Hindlimb muscle (tissue), 1 donor: ENCODE data around the gene DYNLT4. TPM values are rescaled to one million over a fixed set of nuclear protein-coding genes. Genes with fewer than 3 reads are reported as not detected.
"Not testable (repeated sequence)": the region's sequence is repeated elsewhere in the genome, so short reads cannot be mapped to it uniquely, and the experiment has no call there.

ENCODE experiments used
- DNase-seq: peaks from one replicate; pipeline ENCODE4 v3.0.0-alpha.2; 2013
- polyA plus RNA-seq: library from polyadenylated mRNA; unstranded; fragments of 120-200 nt; gene quantifications from one replicate; pipeline ENCODE4 v1.2.1, GENCODE V29; 2013; ENCODE audit not compliant: insufficient read length

The DYNLT4 gene
- polyA plus RNA-seq = not detected

GRCh38 chr1:44806704-44807363 is at the start of gene DYNLT4:
DYNLT4 (minus strand) TSS chr1:44807351; CDS start chr1:44806668, 683 bp downstream.
- no peak for DNase-seq

- DNase-seq = no peak
Observed at GRCh38 chr1:44855742-44856141, 48.6 kb upstream of the DYNLT4 start.

DNA sequence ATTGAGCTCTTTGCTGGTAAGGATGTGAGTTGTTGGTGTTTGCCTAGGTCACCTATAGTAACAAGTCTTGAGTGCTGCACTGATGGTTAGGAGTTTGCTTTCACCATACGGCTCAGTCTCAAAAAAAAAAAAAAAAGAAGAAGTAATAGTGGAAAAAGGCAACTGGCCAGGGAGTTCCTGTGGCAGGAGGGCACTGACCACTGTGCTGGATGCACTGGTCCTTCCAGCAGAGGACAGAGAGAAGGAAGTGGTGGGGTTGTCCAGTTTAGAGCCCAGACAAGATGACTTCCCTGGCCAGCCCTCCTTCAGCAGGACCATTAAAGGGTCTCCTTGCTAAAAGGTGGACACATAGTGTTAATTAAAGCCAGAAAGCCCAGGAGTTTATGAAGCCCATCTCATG is 47.8 kb upstream of the DYNLT4 start:
- DNase-seq = no peak

- DNase-seq = no peak
Observed at GRCh38 chr1:44853201-44853600, 46.0 kb upstream of the DYNLT4 start.

- DNase-seq = no peak
Observed at GRCh38 chr1:44851308-44851707, 44.2 kb upstream of the DYNLT4 start.

GRCh38 chr1:44849575-44850132 is 42.5 kb upstream of the DYNLT4 start:
- no peak for DNase-seq

- DNase-seq = no peak
Observed at GRCh38 chr1:44848456-44849181, 41.5 kb upstream of the DYNLT4 start.

DNA sequence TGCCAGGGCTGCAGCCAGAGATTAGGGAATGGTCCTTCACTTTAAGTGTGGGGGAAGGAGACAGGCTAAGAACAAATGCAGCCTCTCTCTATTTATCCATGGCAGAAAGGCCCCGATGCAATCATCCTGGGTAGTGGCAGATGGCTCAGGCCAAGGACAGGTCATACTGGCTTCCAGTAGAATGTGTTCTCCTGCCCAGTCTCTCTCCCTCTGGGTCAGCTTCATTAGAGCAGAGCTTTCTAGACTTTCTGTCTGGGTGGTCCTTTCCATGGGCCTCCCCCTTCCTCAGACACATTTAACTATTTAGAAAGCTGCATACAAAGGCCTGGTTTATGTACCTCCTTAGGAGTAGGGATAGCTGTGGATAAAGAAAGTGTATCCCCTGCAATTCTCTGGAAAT is 40.7 kb upstream of the DYNLT4 start:
- DNase-seq = no peak

DNA sequence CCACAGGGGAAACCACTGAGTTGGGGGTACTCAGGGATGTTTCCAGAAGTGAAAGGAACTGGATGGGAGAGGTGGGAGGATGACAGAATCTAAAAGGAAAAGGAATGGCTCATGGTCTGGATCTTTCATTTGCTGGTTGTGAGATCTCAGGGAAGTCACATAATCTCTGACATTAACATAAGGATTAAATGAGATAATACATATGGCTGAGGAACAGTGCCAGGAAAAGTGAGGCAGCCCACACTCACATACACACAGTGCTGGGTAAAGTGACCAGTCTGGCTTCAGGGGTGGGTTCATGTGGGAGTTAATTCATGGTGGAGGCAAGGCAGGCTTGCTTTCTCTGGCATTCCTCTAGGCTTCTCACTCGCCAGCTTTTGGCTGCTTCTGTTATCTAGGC is 39.8 kb upstream of the DYNLT4 start:
- DNase-seq = no peak

GRCh38 chr1:44842862-44843655 is 35.9 kb upstream of the DYNLT4 start, which contains the start of gene PTCH2:
PTCH2 (minus strand) TSS chr1:44843253; CDS start chr1:44842932, 321 bp downstream.
- peak; percentile 78 for DNase-seq

DNA sequence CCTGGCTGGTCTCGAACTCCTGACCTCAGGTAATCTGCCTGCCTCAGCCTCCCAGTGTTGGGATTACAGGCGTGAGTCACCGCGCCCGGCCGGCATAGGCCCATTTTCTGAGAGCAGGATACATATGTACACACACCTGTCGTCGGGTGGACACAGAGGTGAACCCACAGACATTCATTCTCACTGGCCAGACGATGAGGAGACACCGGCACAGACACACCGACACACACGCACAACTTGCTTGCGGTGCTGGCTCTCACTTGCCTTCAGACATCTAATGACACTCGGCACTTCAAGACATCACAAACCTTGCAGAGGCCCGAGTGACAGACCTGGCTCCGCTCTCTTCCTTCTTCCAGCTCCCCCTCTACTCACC is 35.3 kb upstream of the DYNLT4 start:
- DNase-seq = no peak

GRCh38 chr1:44839576-44839975 is 32.4 kb upstream of the DYNLT4 start:
- no peak for DNase-seq

DNA sequence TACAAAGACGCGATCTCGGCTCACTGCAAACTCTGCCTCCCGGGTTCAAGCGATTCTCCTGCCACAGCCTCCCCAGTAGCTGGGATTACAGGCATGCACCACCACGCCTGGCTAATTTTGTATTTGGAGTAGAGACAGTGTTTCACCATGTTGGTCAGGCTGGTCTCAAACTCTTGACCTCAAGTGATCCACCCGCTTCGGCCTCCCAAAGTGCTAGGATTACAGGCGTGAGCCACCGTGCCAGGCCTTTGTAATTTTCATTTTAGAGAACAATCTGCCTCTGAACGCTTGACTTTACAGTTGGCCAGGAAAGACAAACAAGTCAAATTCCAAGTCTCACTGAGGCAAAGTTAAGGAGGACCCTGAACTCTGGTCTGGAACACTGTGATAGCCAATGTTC is 31.1 kb upstream of the DYNLT4 start:
- DNase-seq = not testable (repeated sequence)

DNA sequence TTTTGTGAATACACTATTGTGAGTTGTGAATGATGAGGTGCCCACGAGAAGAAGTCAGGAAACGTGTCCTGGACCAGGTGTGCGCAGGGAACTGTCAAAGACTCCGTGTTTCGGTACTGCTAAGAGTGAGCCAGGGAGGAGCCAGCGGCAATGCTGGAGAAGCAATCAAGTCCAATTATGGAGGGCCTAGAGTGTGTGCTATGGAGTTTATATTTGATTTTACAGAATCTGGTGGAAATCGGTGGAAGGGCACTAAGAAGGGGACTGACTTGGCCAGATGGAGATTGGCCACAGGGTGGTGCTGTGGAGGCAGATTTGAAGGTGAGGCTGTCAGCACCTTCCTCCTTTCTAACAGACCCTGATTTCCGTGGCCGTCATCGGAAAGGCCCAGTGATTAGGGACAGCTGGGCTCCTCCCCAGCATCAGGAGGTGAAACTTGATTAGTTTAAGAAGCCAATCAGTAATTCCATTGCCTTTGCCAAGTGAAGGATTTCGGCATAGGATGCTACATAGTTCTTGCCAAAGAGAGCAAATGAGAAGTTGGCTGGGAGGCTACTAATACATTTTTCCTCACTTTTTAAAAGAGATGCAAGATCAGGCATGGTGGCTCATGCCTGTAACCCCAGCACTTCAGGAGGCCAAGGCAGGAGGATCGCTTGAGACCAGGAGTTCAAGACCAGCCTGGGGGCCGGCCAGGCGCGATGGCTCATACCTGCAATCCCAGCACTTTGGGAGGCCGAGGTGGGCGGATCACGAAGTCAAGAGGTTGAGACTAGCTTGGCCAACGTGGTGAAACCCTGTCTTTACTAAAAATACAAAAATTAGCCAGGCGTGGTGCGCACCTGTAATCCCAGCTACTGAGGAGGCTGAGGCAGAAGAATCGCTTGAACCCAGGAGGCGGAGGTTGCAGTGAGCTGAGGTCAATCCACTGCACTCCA is 28.9 kb upstream of the DYNLT4 start:
- DNase-seq = peak; percentile 84

GRCh38 chr1:44834328-44834727 is 27.2 kb upstream of the DYNLT4 start:
- DNase-seq = no peak

DNA sequence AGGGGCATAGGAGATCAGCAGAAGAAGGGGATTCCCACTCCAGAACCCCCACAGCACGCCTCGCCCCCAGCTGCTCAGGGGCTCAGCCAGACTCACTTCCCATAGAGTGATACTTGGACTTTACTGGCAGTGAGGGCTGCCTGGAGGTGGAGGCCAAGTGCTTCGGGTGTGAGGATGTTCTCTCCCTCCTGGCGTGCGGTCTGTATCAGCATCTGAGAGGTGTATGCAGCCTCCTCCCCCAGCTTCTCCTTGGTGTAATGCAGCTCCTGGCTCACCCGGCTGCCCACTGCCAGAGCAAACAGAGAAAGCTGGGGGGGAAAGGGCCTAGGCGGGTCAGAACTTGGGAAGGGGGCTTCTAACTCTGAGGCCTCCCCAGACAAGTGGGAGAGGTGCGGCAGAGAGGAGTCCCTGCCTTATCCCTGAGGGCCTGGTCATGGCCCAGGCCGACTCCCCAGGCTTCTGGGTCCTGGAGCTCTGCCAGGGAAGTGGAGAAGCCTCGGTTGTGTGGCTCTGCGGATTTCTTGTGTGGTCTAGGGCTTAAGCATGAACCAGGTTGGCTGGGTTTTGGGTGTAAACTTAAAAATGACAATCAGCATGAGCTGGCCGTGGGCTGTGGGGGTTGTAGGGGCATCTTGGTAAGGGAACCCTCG is 25.0 kb upstream of the DYNLT4 start:
- no peak for DNase-seq

DNA sequence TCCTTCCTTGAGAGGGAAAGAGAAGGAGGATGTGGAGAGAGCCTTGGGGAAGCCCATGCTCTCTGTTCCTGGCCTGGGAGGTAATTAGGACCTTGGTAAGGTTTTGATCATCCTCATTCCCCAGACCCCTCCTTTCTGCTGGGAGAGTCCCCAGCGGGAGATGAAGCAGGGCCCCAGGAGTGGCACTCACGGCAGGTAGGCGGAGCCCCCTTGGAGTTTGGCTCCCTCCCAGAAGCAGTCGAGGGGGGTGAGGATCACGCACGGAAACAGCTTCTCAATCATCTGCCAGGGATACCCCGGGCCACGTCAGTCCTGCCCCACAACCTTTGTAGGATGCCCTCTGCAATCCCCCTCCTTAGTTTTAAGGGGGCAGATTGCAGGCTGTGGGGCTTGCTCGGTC is 24.4 kb upstream of the DYNLT4 start:
- no peak for DNase-seq

DNA sequence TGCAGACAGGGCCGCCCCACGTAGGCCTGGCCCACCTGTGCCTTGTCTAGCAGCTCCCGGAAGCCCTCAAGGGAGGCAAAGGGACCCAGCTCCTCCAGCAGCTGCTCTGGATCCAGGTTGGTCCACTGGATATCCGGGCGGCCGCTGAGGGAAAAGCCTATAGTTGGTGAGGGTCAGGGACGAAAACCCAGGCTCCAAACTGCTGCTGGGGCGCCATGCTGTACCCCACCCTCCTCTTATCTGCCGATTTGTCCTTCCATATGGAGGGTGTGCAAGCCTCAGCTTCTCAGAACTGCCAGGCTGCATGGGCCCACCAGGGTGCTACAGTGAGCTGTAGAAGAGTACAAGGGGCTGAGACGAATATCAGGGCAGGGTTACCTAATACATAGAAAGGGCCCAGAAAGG is 23.8 kb upstream of the DYNLT4 start:
- no peak for DNase-seq

- no peak for DNase-seq
Observed at GRCh38 chr1:44829506-44830384, 22.6 kb upstream of the DYNLT4 start.

- DNase-seq = no peak
Observed at GRCh38 chr1:44828841-44829440, 21.8 kb upstream of the DYNLT4 start.
